Suprapubic skin (tissue), 4 donors: ENCODE results near the gene ANXA4. TPM values are rescaled to one million over a fixed set of nuclear protein-coding genes. Genes with fewer than 3 reads are reported as not detected.
A peak's percentile ranks its signal among the peaks of the same experiment; 100 is the strongest.
"Not testable (repeated sequence)": the region's sequence is repeated elsewhere in the genome, so short reads cannot be mapped to it uniquely, and the experiment has no call there.

Experiments used
- DNase-seq, 2 donors: peaks; one replicate each; pipeline ENCODE4 v3.0.0-alpha.2; 2019; ENCODE audit warnings: low spot score in 2 of 2
- H3K27ac ChIP-seq: fragments of 200-600 bp; sonication (generic); one replicate; pipeline ENCODE4 v1.5.1; 2019
- H3K27me3 ChIP-seq: fragments of 200-600 bp; sonication (generic); one replicate; pipeline ENCODE4 v1.5.1; 2019
- H3K36me3 ChIP-seq: fragments of 200-600 bp; sonication (generic); one replicate; pipeline ENCODE4 v1.5.1; 2019
- H3K4me1 ChIP-seq: fragments of 200-600 bp; sonication (generic); one replicate; pipeline ENCODE4 v1.5.1; 2019
- H3K4me3 ChIP-seq: fragments of 200-600 bp; sonication (generic); one replicate; pipeline ENCODE4 v1.5.1; 2019; ENCODE audit warnings: mild to moderate bottlenecking
- H3K9me3 ChIP-seq: fragments of 200-600 bp; sonication (generic); one replicate; pipeline ENCODE4 v1.5.1; 2019
- CTCF ChIP-seq, 2 donors: fragments of 200-600 bp in 1 of 2; fragments of 450-650 bp in 1 of 2; sonication (generic) in 1 of 2; IDR thresholded peaks; one replicate each; pipeline ENCODE4 v1.5.1; 2016 to 2019; ENCODE audit warnings: antibody characterized with exemption in 2 of 2, mild to moderate bottlenecking in 1 of 2, moderate library complexity in 1 of 2
- EP300 ChIP-seq: sonication (generic); formaldehyde crosslinking; IDR thresholded peaks from one replicate; pipeline ENCODE4 v1.6.1; 2017; ENCODE audit warnings: antibody characterized with exemption
- POLR2A ChIP-seq, 2 donors: fragments of 450-650 bp; IDR thresholded peaks; one replicate each; pipeline ENCODE4 v1.6.1; 2017; ENCODE audit warnings: antibody characterized with exemption in 2 of 2, mild to moderate bottlenecking in 2 of 2, moderate library complexity in 2 of 2
- POLR2AphosphoS5 ChIP-seq, 3 donors: sonication (generic); formaldehyde crosslinking; IDR thresholded peaks; one replicate each; pipeline ENCODE4 v1.6.1; 2017; ENCODE audit warnings: antibody characterized with exemption in 3 of 3
- WGBS: methylation state at CpG from one replicate; pipeline ENCODE4 v1.1.5; 2018; 5-methylcytosine and 5-hydroxymethylcytosine counted together
- total RNA-seq, 4 donors: library from RNA; depleted of rRNA; stranded (reverse); fragments of >200 nt; gene quantifications; one replicate each; pipeline ENCODE4 v1.1.0, GENCODE V29; 2016

ANXA4 gene
- total RNA-seq, 4 donors from 2014 or later = 58.1 to 91.6 (median 85.8) TPM

DNA sequence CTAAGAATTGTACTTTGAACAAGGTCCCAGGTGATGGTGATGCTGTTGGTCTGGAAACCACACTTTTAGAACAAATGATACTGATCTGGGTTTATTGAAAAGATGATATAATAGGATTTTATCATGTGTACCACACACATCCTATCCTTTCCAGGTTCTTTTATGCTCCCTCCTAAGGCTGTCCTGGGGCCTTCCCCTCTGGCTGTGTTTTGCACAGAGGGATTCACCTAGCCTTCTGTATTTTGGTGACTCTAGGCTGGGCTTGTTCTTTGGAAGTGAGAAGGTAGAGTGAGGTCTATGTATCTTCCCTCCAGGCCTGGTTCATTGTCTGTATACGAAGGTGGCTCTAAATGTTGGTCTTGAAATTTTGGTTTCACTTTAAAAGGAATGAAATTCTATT, 12.7 kb downstream of the ANXA4 start:
- no peaks in the 10 kb centered on the region for H3K9me3 ChIP-seq
- no peaks in the 10 kb centered on the region for H3K36me3 ChIP-seq
- H3K4me3 ChIP-seq = peak overlapping the region; percentile 16
- no peak for TF ChIP-seq POLR2AphosphoS5 (IDR thresholded peaks at IDR 0.05)
- TF ChIP-seq EP300 = no peak
- no peak for TF ChIP-seq CTCF (IDR thresholded peaks at IDR 0.05)
- TF ChIP-seq POLR2A (IDR thresholded peaks at IDR 0.05) = no peak
- peaks cover 61% of the 10 kb centered on the region for H3K4me1 ChIP-seq
- H3K27ac ChIP-seq = peak overlapping the region; percentile 75
- DNase-seq = no peak
- no peaks in the 10 kb centered on the region for H3K27me3 ChIP-seq
- 30% methylated on average over 1 of the region's 1 CpG for WGBS

GRCh38 chr2:69755862-69756467, 14.0 kb downstream of the ANXA4 start:
- no peaks in the 10 kb centered on the region for H3K36me3 ChIP-seq
- peaks cover 52% of the 10 kb centered on the region for H3K4me1 ChIP-seq
- 29% methylated on average over 2 of the region's 2 CpGs for WGBS
- no peak overlapping the region for H3K4me3 ChIP-seq
- no peaks in the 10 kb centered on the region for H3K9me3 ChIP-seq
- H3K27ac ChIP-seq = peak overlapping the region; percentile 75
- no peak for DNase-seq
- H3K27me3 ChIP-seq = no peaks in the 10 kb centered on the region
- no peak for TF ChIP-seq EP300
- TF ChIP-seq POLR2AphosphoS5 (IDR thresholded peaks at IDR 0.05) = peak in 1 of 3 donors; percentile 17
- no peak for TF ChIP-seq POLR2A (IDR thresholded peaks at IDR 0.05)

DNA sequence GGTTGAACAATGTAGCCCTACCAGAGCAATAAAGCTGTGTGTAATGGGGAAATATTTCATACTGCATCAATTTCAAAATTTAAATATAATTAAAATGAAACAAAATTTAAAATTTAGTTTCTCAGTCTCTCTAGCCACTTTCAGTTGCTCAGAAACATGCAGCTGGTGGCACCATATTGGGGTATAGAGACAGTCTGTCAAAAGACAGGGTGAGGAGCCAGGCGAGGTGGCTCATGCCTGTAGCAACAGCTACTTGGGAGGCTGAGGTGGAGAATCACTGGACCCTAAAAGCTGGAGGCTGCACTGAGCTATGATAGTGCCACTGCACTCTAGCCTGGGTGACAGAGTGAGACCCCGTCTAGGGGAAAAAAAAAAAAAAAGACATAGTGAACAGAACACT, 20.1 kb downstream of the ANXA4 start:
- no peak for DNase-seq
- peak overlapping the region; percentile 41 for H3K4me3 ChIP-seq

DNA sequence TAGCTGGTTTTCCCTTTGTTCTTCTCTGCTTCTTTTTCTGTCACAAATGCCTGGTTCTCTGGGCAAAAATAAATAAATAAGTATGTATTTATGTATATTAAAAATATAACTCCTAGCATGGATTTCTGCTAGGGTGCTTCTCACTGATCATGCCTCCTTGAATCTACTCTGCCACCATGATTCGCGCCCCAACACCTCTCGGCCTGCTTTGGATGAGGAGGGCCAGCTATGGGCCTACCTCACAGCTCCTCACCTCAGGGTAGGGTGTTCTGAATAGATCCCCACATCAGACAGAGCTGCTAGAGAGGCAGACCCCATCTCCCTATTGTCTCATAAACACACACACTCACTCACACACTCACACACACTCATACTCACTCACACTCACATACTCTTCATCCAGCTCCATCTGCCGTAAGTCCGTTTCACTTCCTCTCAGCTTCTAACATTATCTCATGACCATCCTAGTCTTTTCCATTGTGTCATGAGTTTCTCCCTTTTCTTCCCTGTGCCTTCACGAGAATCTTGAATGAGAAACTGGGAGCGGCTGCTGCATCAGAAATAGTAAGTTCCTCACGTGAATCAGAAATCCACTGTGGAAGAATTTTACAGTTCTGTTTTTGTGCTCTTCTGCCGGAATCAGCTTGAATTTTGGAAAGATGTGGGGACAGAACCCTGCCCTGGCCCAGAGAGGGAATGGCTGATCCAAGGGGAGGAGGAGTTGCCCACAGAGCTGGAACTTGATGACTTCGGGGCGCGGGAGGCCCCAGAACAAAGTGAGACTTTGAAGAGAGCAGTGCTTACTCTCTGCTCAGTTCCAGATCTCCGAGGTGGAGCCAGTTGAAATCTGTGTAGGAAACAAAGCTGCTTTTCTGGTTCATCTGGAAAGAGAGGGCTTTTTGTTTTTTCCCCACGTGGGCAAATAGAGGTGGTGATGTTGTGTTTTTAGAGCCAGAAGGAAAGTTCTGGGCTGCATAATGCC, 20.9 kb downstream of the ANXA4 start:
- no peaks in the 10 kb centered on the region for H3K9me3 ChIP-seq
- peak overlapping the region; percentile 41 for H3K4me3 ChIP-seq
- peaks cover 68% of the 10 kb centered on the region for H3K4me1 ChIP-seq
- no peaks in the 10 kb centered on the region for H3K27me3 ChIP-seq
- TF ChIP-seq POLR2AphosphoS5 (IDR thresholded peaks at IDR 0.05) (peak in 1 of 3 donors; percentile 63), CTCF (IDR thresholded peaks at IDR 0.05) (no peak)
- no peaks in the 10 kb centered on the region for H3K36me3 ChIP-seq
- 36% methylated on average over 14 of the region's 14 CpGs for WGBS
- peak overlapping the region; percentile 95 for H3K27ac ChIP-seq
- no peak for DNase-seq

More for the DNA sequence above, 20.1 kb downstream of the ANXA4 start:
- Histone ChIP-seq H3K4me1 (peaks cover 60% of the 10 kb centered on the region), H3K27ac (peak overlapping the region; percentile 95), H3K9me3 (no peaks in the 10 kb centered on the region), H3K27me3 (no peaks in the 10 kb centered on the region), H3K36me3 (no peaks in the 10 kb centered on the region)
- 80% methylated on average over 2 of the region's 2 CpGs for WGBS
- TF ChIP-seq CTCF (IDR thresholded peaks at IDR 0.05) = no peak
- no peak for TF ChIP-seq POLR2A (IDR thresholded peaks at IDR 0.05)
- no peak for TF ChIP-seq POLR2AphosphoS5 (IDR thresholded peaks at IDR 0.05)
- TF ChIP-seq EP300 = no peak

- WGBS = 89% methylated on average over 7 of the region's 7 CpGs
Measured at GRCh38 chr2:69763831-69764230, 21.9 kb downstream of the ANXA4 start.

More at GRCh38 chr2:69763831-69764230, 21.9 kb downstream of the ANXA4 start:
- H3K9me3 ChIP-seq, H3K27me3 ChIP-seq, H3K4me3 ChIP-seq, DNase-seq, H3K36me3 ChIP-seq: not testable (repeated sequence)
- Histone ChIP-seq H3K4me1 (peaks cover 78% of the 10 kb centered on the region), H3K27ac (peak overlapping the region; percentile 95)
